Bronchial epithelial cell (primary cell): ENCODE data around the gene SLC6A1. TPM values are rescaled to one million over a fixed set of nuclear protein-coding genes. Genes with fewer than 3 reads are reported as not detected.

Experiments
- DNase-seq: peaks from one replicate; pipeline ENCODE4 v3.0.0-alpha.2; 2010; ENCODE audit warnings: low read depth
- FAIRE-seq: peaks from 2 replicates; lab custom pipeline; 2011; peaks lifted over from hg19 to GRCh38; lab: Jason Lieb, UNC
- H3K27me3 ChIP-seq: 2 replicates; pipeline ENCODE4 v1.5.1; 2011; ENCODE audit warnings: low read length; ENCODE audit not compliant: control insufficient read depth, insufficient read depth
- H3K36me3 ChIP-seq: 2 replicates; pipeline ENCODE4 v1.5.1; 2011; ENCODE audit warnings: low read length; ENCODE audit not compliant: control insufficient read depth, insufficient read depth
- H3K4me3 ChIP-seq: 2 replicates; pipeline ENCODE4 v1.5.1; 2011; ENCODE audit warnings: mild to moderate bottlenecking, low read depth, low read length, control low read depth
- total RNA-seq: library from RNA; depleted of rRNA; stranded (reverse); fragments of >200 nt; gene quantifications from 2 replicates; pipeline ENCODE4 v1.2.1, GENCODE V29; 2014
- TF ChIP-seq, protein P1 (sequence below): IDR thresholded peaks from 2 replicates; pipeline ENCODE4 v1.5.1; 2011; ENCODE audit warnings: mild to moderate bottlenecking, moderate library complexity, low read length, control low read depth, inconsistent platforms; ENCODE audit not compliant: insufficient read depth, severe bottlenecking

SLC6A1 gene
- total RNA-seq, 1 donor from 2014 or later, result not detected

DNA sequence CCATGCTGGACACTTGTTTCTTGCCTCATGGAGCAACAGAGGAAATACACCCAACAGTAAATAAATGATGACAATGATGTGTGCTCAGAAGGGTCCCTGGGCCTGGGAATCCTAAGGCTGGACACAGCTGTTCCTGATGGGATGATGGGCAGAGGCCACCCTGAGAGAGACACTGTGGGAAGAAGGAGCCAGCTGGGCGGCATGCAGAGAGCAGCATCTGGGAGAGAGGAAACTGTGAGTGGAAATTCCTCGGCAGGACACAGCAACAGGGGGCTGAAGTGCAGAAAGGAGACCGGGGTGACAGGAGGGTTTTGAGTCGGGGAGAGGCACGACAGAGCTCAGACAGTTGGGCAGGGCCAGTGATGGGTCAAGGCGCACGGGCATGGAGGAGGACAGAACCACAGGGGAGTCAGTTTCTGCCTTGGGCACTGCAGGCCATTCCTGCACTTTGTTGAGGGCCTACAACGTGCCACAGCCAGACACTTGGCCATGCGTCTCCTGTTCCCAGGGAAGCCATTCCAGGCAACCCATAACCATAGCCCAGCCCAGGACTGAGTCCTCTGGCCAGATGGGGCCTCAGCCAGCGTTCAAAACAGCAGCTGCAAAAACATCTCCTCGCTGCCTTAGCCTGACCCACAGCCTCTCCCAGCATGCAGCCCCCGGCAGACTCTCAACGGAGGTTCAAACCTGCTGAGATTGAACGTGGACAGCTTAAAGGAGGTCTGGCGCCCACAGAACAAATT, 36.7 kb upstream of the SLC6A1 start:
- TF ChIP-seq, protein P1, sequence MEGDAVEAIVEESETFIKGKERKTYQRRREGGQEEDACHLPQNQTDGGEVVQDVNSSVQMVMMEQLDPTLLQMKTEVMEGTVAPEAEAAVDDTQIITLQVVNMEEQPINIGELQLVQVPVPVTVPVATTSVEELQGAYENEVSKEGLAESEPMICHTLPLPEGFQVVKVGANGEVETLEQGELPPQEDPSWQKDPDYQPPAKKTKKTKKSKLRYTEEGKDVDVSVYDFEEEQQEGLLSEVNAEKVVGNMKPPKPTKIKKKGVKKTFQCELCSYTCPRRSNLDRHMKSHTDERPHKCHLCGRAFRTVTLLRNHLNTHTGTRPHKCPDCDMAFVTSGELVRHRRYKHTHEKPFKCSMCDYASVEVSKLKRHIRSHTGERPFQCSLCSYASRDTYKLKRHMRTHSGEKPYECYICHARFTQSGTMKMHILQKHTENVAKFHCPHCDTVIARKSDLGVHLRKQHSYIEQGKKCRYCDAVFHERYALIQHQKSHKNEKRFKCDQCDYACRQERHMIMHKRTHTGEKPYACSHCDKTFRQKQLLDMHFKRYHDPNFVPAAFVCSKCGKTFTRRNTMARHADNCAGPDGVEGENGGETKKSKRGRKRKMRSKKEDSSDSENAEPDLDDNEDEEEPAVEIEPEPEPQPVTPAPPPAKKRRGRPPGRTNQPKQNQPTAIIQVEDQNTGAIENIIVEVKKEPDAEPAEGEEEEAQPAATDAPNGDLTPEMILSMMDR, result no peak
- H3K27me3 ChIP-seq, result peaks cover 12% of the 10 kb centered on the region
- no peak for DNase-seq
- no peaks in the 10 kb centered on the region for H3K36me3 ChIP-seq
- no peak overlapping the region for H3K4me3 ChIP-seq
- no peak for FAIRE-seq

DNA sequence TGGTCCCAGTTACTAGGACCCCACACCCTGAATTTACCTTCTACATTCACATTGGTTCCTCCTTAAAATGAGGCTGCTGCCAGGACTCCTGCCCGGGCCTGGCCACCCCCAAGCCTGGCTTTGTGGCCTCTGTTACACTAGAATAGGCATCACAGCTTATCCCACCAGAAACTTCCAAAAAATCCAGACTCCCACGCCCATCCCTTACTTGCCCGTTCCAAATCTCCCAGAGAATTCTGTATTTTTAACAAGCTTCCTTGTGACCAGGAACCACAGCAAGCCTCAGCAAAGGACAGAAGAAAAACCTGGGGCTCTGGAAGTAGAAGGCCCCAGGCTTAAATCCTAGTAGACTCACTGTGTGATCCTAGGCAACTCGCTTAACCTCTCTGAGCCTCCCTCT, 36.0 kb upstream of the SLC6A1 start:
- FAIRE-seq (no peak), DNase-seq (no peak)
- H3K36me3 ChIP-seq, result no peaks in the 10 kb centered on the region
- peaks cover 12% of the 10 kb centered on the region for H3K27me3 ChIP-seq
- H3K4me3 ChIP-seq, result no peak overlapping the region
- TF ChIP-seq, protein P1, result no peak

DNA sequence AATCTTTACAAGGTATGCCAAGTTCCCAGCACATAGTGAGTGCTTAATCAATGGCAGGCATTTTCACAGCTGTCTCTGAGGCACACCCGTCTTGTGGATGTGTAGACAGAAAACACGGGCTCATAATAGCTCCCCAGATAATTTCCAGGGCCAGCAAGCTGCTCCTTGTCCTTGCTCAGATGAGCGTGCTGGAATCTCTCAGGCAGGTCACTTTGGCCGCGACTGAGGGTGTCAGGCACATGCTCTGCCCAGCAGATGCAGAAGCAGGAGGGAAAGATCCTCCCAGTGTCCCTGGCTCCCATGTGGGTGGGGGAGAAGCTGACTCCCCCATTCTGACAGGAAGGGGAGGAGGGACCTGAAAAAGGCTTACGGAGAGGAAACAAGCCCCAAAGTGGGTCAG, 35.6 kb upstream of the SLC6A1 start:
- DNase-seq (no peak), FAIRE-seq (no peak)
- H3K27me3 ChIP-seq, result peaks cover 15% of the 10 kb centered on the region

DNA sequence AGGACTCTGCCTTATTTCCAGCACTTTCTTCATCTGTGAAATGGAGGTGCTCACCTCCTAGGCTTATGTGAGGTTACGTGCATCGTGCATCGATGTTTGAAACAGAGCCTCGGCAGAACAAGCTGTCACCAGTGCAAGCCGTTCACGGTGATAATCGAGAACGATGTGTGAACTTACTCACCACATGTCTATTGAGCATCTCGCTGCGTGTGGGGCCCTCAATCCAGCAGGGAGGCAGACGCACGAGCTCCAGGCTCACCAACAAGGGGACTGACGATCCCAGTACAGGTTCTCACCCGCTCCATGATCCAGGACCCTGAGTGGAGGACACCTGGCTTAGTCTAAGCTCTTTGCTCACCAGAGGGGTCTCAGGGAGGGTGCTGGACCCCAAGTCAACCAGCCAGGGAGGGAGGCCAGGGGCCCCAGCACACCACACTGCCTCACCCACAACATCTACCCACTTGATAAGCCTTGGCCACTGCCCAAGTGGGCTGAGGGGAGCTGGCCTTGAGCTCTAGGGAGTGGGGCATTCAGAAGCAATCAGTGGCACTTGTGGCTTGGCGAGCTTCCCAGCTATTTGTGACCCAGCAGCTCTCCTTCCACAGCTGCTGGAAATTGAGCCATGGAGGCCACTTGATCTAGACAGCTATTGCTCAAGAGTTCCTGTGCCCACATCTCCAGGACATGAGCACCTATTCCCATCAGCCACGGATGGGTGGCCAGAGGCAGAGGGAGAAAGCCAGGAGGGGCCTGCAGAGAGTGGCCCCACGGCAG, 34.4 kb upstream of the SLC6A1 start:
- FAIRE-seq (no peak), DNase-seq (no peak)
- Histone ChIP-seq H3K4me3 (no peak overlapping the region), H3K36me3 (no peaks in the 10 kb centered on the region), H3K27me3 (peaks cover 15% of the 10 kb centered on the region)
- TF ChIP-seq, protein P1, result no peak

More for the DNA sequence above, 35.6 kb upstream of the SLC6A1 start:
- TF ChIP-seq, protein P1, result no peak
- Histone ChIP-seq H3K4me3 (no peak overlapping the region), H3K36me3 (no peaks in the 10 kb centered on the region)

DNA sequence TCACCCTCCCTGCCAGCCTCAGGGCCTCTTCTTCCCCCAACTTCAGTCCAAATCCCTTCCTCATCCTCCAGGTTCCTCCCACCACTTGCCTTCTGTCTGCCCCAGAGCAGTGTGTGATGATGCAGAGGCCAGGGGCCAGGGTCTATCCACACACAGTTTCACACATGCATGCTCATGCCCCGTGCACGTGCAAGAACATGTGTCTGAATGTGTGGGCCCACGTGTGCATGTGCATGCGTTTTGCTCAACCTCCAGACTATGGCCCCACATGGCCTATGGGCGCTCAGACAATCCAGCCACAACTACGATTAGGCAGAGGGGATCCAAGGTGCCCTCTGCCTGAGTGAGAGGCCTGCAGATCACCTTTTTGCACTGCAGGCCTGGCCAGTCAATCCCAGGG, 32.3 kb upstream of the SLC6A1 start:
- FAIRE-seq, result no peak
- H3K36me3 ChIP-seq, result no peaks in the 10 kb centered on the region
- peaks cover 13% of the 10 kb centered on the region for H3K27me3 ChIP-seq
- TF ChIP-seq, protein P1, result no peak
- no peak for DNase-seq
- no peak overlapping the region for H3K4me3 ChIP-seq
